Globus pallidus (tissue), 1 donor: ENCODE data around the gene PLA2G6.

Source experiments
- DNase-seq: peaks from one replicate; pipeline ENCODE4 v3.0.0-alpha.2; 2015; ENCODE audit warnings: low spot score

The PLA2G6 gene

GRCh38 chr22:38213990-38214301 is 32.3 kb upstream of the PLA2G6 start:
- no peak for DNase-seq

- DNase-seq = no peak
Measured at GRCh38 chr22:38213319-38213989, 31.8 kb upstream of the PLA2G6 start.

- no peak for DNase-seq
Measured at GRCh38 chr22:38212442-38212841, 30.8 kb upstream of the PLA2G6 start.

GRCh38 chr22:38211556-38211955 is 29.9 kb upstream of the PLA2G6 start:
- no peak for DNase-seq

GRCh38 chr22:38208551-38208968 is 26.9 kb upstream of the PLA2G6 start:
- no peak for DNase-seq

GRCh38 chr22:38207898-38208432 is 26.3 kb upstream of the PLA2G6 start:
- DNase-seq = no peak

GRCh38 chr22:38205261-38206128 is 23.9 kb upstream of the PLA2G6 start:
- DNase-seq = peak; percentile 55

- DNase-seq = no peak
Measured at GRCh38 chr22:38204784-38205183, 23.2 kb upstream of the PLA2G6 start.

- DNase-seq = no peak
Measured at GRCh38 chr22:38203855-38204514, 22.4 kb upstream of the PLA2G6 start.

- no peak for DNase-seq
Measured at GRCh38 chr22:38203090-38203810, 21.6 kb upstream of the PLA2G6 start.

GRCh38 chr22:38202437-38203089 is 20.9 kb upstream of the PLA2G6 start:
- DNase-seq = peak; percentile 46

GRCh38 chr22:38201711-38202436 is 20.2 kb upstream of the PLA2G6 start, which contains the start of gene MAFF:
TSS of gene MAFF (plus strand) at chr22:38201994. CDS start at chr22:38213854, 11,860 bp downstream.
- peak; percentile 92 for DNase-seq

GRCh38 chr22:38201371-38201710 is 19.7 kb upstream of the PLA2G6 start:
- no peak for DNase-seq

- DNase-seq = no peak
Measured at GRCh38 chr22:38199826-38200559, 18.4 kb upstream of the PLA2G6 start.

GRCh38 chr22:38196791-38197419 is 15.3 kb upstream of the PLA2G6 start:
- DNase-seq = no peak

- DNase-seq = no peak
Measured at GRCh38 chr22:38193580-38193979, 11.9 kb upstream of the PLA2G6 start.

- DNase-seq = no peak
Measured at GRCh38 chr22:38192475-38192863, 10.8 kb upstream of the PLA2G6 start.

- no peak for DNase-seq
Measured at GRCh38 chr22:38191731-38192474, 10.3 kb upstream of the PLA2G6 start.

GRCh38 chr22:38191055-38191454 is 9.4 kb upstream of the PLA2G6 start:
- no peak for DNase-seq
